ENCODE results near the gene PHYH. TPM values are rescaled to one million over a fixed set of nuclear protein-coding genes. Genes with fewer than 3 reads are reported as not detected.
"Not testable (repeated sequence)": the region's sequence is repeated elsewhere in the genome, so short reads cannot be mapped to it uniquely, and the experiment has no call there.

Gene PHYH
- 10 to 100 TPM; 15.6 to 17.0 TPM for total RNA-seq

DNA sequence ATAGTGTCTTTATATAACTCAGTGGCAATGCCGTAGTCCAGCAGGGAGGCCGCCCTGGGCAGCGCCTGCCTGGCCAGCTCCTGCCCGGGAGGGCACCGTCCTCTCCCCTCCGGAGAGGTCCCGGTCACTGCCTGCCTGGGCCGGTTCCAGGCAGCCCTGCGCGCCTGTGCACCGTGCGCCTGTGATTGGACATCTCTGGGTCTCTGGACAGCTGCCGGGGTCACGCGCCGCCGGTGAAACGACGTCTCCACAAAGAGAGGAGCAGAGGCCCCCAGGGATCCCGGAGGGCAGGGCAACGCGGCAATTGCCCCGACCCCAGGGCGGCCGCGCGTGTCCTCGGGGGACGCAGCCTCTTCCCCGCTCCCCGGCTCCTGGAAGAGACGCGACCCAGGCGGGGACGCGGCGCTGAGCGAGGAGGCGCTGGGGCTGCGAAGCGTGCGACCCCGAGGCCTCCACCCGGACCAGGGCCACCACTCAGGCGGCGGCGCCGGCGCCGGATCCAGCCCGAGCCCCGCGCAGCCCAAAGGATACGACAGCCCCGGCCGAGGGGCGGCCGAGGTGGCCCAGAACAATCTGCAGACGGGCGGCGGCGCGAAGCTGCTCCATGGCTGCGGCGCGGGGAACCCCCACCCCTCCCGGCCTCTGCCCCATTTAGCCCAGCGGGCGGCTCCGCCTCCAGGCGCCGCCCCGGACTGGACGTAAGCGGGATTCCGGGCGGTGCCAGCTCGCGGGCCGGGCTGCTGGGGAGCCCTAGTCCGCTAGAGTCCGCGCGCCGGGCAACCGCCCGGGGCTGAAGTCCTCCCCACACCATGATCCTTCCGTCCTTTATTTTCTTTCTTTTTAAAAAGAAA, at the start of gene PHYH:
TSS of gene PHYH (minus strand) at position 628 of the 851 bp plus-strand sequence. CDS start at position 606, 22 bp downstream.
- CTCF ChIA-PET: interaction anchor here (0.6 to 3.1 kb wide), 4 partner anchors 21 to 620 kb away, joined by 3 to 24 read pairs (median 3); partner anchors contain the start of gene MCM10
- POLR2A ChIA-PET: interaction anchor here (0.7 to 1.3 kb wide), 3 partner anchors 138 to 287 kb away, joined by 3 read pairs; partner anchors contain the start of genes MCM10 and PRPF18

DNA sequence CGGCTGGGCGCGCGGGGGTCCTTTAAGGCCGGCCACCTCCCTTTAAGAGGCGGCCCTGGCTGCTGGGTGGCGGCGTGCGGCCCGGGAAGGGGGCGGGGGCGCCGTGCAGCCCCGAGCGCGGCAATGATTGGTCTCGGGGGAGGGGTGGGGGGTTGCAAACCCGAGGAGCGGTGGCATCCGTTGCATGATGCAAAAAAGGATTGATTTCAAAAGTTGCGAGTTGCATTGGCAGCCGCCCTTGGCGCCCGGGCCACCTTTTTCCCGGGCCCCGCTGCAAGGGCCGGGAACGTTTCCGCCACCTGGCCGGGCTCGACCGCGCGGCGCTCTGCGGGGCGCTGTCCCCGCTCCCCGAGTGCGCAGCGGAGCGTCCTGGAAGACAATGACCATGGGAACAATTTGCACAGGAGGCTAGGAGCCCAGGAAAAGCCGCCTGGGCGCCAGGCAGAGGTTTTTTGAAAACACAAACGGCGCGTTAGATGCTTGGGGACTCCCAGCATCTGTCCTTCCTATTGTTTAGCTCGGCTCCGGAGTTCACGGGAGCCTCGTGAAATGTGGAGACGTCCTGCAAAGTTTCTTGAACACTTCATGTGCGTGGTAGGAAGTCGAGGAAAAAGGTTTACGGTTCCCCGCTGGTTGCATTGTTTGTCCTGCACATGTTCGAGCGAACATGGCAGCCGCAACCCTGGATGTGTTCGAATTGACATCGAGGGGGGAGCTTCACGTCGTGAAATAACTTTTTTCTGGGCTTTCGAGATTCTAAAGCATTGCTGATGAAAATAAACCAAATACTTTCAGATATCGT, 48.6 kb upstream of the PHYH start, which contains the start of gene SEPHS1:
TSS of gene SEPHS1 (minus strand) at position 78 of the 802 bp plus-strand sequence. CDS start 3,343 bp downstream, outside the sequence.
- CTCF ChIA-PET: no interaction called here

DNA sequence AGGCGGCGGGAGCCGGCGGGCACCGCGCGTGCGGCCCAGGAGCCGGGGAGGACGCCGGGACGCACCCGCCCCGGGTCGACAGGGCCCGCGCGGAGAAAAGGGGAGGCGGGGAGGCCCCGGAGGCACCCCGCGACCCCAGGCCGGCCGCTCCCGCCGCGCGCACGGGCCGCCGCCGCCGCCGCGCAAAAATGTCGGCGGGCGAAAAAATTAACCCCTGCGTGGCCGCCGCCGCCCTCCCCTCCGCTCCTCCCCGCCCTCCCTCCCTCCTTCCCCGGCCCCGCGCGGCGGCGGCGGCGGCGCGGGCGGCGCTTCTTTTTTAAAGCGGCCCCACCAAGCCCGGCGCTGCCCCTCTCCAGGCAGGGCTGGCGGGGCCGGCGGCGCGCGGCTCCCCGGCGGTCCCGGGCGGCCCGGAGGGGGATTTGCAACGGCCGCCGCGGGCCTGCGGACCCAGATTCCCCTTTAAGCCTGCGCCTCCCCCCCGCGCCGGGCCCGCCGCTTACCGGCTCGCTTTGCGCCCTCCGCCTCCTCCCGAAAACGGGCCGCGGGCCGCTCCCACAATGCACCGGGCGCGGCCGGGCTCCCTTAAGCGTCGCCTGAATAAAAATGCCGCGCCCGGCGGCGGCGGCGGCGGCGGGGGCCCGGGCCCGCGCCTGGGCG, 47.8 kb upstream of the PHYH start:
- ChIA-PET CTCF (no interaction called here), POLR2A (interaction anchor here (0.6 kb wide), 1 partner anchor 72 kb away, joined by 3 read pairs; no protein-coding TSS in a partner anchor)

More for the DNA sequence above, 48.6 kb upstream of the PHYH start, which contains the start of gene SEPHS1:
- POLR2A ChIA-PET: interaction anchor here (0.5 kb wide), 2 partner anchors 59 to 232 kb away, joined by 3 to 4 read pairs; no protein-coding TSS in a partner anchor

DNA sequence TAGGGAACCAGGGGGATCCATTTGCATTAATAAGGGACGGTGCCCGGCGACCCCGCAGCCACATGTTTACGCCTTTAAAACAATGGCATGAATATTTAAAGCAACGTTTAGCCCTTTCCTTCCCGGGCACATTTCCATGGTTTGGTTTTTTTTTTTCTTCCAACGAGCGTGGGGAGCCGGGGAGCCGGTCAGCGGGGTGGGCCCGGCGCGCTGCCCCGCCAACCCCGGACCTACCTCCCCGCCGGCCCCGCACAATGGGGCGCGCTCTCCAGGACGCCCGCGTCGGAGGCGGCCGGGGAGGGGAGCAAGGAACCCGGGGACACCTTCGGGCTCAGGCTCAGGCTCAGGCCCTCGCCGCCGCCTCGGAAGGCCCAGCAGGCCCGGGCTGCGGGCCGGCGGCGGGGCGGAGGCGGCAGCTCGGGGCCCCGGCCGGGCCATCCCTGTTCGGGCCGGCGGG, 47.2 kb upstream of the PHYH start:
- ChIA-PET CTCF (no interaction called here), POLR2A (interaction anchor here (0.6 kb wide), 1 partner anchor 72 kb away, joined by 3 read pairs; no protein-coding TSS in a partner anchor)

DNA sequence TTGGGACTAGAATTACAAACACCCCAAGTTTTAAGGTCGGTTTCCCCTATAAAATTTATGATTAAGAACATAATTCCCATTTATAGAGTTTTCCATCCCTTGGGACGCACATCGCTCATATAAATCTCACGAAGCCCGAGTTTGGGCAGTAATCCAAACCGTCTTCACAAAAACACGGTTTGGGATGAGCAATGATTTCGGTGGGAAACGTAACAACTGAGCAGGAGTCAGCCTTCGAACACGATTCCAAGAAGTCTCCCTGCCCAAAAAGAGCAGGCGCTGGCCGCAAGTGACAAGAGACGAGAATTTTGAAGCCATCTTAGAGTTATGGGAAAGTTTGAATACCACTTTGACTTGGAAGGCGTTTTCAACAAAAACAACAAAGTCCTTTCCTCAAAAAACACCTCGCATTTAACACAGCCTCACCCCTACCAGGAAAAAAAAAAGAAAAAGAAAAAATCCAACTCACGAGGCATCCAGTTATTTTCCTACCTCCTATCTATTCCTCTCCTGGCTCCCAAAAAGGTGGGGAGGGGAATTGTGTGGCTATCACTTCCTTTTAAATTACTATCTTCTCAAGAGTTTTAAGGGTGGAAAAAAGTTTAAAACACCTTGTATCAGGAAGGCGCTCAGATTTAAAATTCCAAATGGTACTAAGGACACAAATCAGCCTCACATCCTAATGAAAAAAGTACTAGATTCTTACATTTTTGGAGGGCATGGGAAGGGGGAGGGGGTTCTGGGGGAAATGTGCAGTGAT, 46.6 kb upstream of the PHYH start:
- ChIA-PET CTCF (no interaction called here), POLR2A (interaction anchor here (0.6 kb wide), 2 partner anchors 71 to 1703 kb away, joined by 3 to 4 read pairs; no protein-coding TSS in a partner anchor)

DNA sequence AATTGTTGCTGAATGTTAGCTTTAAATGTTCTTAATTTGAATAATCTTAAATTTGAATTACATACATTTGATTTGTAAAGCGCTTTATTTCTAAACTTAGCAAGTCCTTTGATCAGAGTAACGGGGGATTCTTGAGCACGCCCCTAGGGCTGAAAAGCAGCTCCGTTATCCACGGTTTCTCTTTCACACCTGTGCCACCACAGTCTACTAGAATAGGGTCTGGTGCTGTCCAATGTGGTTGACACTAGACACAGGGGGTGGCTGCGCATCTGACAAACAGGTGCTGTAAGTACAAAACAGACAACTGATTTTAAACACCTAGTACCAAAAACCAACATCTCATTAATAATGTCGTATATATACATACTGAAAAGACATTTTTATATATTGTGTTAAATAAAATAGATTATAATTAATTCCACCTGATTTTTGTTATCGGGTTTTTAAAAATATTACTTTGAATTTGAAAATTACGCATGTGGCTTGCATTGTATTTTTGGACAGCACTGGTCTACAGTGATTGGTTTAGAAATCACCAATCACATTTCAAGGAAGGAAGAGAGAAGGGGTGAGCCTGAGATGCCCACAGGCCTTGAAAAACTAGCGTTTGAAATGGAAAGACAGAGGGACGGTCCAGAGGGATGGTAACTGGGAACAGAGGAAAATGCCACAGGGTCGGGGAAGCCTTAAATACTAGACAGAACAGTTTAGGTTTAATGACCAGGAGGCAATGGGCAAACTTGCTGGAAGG, 40.9 kb upstream of the PHYH start:
- POLR2A ChIA-PET: no interaction called here
- CTCF ChIA-PET: no interaction called here

DNA sequence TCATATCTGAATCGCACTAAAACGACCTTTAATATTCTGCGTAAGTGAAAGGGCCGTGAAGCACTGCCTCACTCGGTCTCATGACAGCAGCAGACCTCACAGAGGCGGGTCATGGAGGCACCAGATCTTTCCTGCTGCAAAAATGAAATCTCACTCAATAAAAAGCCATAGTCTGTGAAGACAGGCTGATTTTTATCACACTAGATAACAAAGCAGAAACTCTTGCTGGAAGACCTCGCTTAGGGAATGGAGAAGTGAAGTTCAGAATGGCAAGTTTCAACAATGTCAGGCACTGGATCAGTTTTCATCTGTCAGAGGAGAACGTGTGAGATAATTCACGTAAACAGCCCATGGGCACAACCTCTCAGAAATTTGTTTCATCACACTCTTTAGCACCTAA, 40.2 kb upstream of the PHYH start:
- ChIA-PET POLR2A (no interaction called here), CTCF (no interaction called here)

DNA sequence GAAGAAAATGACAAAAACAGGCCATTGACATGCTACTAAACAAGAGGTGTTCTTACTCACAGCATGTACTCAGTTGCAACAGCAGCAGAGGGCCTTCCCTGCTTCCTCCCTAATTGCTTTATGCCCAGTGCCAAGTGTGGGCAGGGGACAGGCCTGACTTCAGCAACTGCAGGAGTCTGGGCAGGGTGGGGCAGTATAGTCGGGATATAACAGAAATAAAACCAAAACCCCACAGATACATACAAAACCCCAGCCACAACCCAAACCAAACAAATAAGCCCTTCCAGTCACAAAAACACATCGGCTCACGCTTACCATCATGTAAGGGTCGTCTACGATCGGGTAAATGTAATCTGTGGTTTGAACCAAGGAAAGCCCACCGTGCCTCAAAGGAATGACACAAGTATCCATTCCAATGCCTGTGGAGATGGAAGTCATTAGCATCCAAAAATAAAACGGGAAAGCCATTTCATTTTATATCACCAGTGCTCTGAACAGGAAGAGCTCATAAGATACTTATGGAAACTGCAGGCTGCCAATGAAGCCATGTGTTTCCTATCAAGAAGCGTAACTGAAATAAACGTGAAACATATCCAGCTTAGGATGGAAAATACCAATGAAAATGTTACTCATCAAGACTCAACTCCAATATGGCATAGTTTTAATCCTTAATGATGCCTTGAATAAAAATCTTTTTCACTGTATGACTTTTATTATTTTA, 38.7 kb upstream of the PHYH start:
- POLR2A ChIA-PET: no interaction called here
- CTCF ChIA-PET: no interaction called here

DNA sequence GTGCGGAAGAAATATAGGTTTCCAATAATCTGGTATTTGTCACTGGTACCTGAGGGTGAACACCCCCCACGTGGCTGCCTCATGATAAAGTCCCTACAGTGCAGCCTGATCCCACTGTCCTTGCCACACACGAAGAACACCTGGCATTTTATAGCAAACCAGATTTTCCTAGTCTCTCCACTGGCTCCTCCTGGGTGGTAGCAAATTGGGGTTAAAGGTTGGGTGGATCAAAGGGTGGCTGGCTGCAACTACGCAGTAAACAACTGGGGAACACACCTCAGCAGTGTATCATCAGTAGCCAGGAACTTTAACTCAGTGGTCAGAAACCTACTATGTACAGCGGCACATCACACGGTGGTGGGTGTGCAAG, 37.9 kb upstream of the PHYH start:
- ChIA-PET CTCF (no interaction called here), POLR2A (no interaction called here)

DNA sequence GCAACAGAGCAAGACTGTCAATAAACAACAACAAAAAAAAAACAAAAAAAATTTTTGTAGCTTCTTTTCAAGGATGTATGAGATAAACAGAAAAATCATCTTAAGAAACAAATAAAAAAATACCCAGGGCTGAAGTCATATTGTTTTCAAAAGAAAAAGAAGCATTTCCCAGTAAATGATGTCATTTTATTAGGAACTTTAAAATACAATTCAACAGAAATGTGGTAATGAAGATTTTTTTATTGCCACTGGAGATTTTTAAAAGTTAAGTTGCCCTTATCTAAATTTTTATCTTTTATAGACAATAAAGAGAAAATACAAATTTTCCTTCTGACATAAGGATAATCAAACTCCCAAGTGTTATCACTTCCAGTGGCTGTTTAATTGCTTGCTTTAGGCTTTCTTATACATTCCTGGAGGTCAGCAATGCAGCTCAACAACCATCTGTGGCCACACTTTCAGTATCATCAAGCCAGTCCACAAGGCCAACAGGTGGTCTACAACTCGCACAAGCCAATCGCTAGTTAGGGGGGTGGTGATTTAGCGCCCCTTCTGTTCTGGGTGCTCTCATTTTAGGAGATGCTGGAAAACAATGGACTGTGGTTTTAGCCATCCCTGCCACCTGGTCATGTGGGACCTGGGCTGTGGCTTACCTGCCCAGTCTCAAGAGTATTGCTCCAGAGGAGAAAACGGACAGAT, 37.4 kb upstream of the PHYH start:
- CTCF ChIA-PET: no interaction called here
- POLR2A ChIA-PET: no interaction called here

DNA sequence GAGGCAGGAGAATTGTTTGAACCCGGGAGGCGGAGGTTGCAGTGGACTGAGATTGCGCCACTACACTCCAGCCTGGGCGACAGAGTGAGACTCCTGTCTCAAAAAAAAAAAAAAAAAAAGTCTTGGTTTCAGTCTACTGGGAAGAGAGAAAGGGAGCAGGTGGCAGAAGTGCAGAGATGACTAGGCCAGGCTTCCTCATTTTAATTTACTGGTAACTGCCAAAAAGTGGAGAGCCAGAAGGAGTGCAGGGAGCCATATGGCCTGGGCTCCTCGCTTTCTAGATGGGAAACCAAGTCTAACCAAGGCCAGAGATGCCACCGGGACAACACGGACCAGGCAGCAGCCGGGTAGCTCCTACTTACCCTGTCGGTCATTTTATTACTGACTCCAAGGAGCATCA, 36.0 kb upstream of the PHYH start:
- POLR2A ChIA-PET: no interaction called here
- CTCF ChIA-PET: no interaction called here

DNA sequence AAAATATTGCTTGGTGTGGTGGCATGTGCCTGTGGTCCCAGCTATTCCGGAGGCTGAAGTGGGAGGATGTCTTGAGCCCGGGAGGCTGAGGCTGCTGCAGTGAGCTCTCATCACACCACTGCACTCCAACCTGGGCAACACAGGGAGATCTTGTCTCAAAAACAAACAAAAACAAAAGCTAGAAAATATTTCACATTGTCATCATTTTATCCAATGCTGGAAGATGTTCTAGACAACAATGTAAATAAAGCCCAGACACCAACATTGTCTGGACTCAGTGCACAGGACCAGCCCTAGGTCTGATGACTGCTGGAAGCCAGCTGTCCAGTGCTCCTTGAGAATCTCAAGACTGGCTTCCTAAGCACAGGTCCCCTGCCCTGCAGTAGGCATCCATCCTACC, 34.7 kb upstream of the PHYH start:
- ChIA-PET POLR2A (no interaction called here), CTCF (no interaction called here)

DNA sequence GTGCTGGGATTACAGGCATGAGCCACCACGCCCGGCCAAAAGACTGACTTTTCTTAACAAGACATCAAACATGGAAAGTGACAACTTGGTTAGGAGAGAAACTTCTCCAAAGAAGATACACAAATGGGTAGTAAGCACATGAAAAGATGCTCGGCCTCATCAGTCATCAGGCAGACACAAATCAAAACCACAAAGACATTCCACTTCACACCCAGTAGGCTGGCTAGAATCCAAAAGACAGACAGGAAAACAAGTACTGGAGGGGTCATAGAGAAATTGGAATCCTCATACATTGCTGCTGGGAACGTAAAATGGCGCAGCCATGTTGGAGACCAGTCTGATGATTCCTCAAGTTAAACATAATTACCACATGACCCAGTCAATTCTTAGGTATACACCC, 31.8 kb upstream of the PHYH start:
- CTCF ChIA-PET: no interaction called here

DNA sequence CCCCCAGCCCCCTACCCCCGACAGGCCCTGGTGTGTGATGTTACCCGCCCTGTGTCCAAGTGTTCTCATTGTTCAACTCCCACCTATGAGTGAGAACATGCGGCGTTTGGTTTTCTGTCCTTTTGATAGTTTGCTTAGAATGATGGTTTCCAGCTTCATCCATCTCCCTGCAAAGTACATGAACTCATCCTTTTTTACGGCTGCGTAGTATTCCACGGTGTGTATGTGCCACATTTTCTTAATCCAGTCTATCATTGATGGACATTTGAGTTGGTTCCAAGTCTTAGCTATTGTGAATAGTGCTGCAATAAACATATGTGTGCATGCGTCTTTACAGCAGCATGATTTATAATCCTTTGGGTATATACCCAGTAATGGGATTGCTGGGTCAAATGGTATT, 31.1 kb upstream of the PHYH start:
- POLR2A ChIA-PET: not testable (repeated sequence)
- CTCF ChIA-PET: interaction anchor here (0.6 kb wide), 1 partner anchor 28 kb away, joined by 3 read pairs; no protein-coding TSS in a partner anchor

More for the DNA sequence above, 31.8 kb upstream of the PHYH start:
- POLR2A ChIA-PET: no interaction called here

DNA sequence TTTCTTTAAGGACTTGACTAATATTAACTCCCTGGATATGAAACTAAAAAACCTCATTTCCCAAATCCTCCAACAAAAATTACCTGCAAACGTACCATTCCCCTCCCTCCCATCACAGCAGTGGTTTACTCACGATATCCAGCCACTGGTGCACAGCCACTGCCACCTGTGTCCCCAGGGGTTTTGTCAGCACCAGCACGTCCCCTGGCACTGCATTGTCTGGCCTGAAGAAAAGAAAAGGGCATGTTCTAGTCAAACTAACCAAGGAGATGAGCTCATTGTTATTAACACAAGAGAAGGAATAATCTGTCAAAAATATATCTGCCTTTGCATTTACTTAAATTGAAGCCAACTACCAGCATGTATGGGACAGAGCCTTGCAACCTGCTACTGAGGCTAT, 29.7 kb upstream of the PHYH start:
- ChIA-PET CTCF (interaction anchor here (1.4 kb wide), 1 partner anchor 27 kb away, joined by 3 read pairs; no protein-coding TSS in a partner anchor), POLR2A (no interaction called here)

DNA sequence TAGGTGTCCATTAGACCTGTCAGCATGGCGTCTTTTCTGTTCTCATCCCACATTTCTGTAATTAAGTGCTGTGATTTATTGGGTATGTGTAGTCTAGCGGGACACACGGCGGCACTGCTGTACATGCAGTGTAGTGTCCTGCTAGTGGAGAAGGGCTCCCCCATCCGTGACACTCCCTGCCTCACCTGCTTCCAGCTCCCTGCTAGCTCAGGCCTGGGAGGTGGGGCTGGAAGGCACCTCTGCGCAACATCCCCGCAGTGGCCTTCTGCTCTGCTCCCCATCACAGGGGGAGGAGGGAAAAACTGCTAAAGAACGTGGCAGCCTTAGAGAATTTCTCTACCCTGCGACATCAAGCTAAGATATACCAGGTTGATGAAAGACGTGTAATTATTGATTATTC, 28.7 kb upstream of the PHYH start:
- CTCF ChIA-PET: interaction anchor here (1.4 kb wide), 1 partner anchor 26 kb away, joined by 3 read pairs; no protein-coding TSS in a partner anchor
- POLR2A ChIA-PET: no interaction called here

DNA sequence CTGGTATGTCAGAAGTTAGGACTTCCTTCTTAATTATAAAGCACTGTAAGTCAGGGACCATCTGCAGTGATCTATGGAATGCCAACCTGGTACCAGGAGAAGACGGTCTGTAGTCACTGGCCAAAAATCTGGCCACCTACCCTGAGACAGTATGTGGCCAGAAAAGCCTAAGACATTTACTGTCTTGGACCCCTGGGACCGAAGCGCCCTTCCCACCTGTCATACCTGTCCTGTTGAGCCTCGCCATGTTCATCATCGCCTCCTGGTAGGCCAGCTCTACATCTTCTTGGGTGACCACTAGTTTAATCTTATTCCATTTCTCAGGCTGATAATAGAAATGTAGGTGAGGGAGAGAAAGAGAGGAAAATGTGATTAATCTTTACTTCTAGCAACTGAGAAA, 28.3 kb upstream of the PHYH start:
- POLR2A ChIA-PET: no interaction called here

More for the DNA sequence above, 28.3 kb upstream of the PHYH start:
- CTCF ChIA-PET: interaction anchor here (1.4 kb wide), 1 partner anchor 25 kb away, joined by 3 read pairs; no protein-coding TSS in a partner anchor

Data from activated CD8-positive, alpha-beta memory T cell treated with anti-CD3 and anti-CD28 coated beads for 36 hours (primary cell).